Ishikawa (cell line): ENCODE data around the gene TSPYL4.

ENCODE experiments used
- CEBPB ChIP-seq: IDR thresholded peaks from 2 replicates; pipeline ENCODE4 v1.6.1; 2012
- CREB1 ChIP-seq: IDR thresholded peaks from 2 replicates; pipeline ENCODE4 v1.6.1; 2012; ENCODE audit warnings: low read depth
- EGR1 ChIP-seq: IDR thresholded peaks from 2 replicates; pipeline ENCODE4 v1.6.1; 2012
- FOXM1 ChIP-seq: IDR thresholded peaks from 2 replicates; pipeline ENCODE4 v1.6.1; 2012; ENCODE audit warnings: low read depth, borderline replicate concordance
- NFIC ChIP-seq: IDR thresholded peaks from 2 replicates; pipeline ENCODE4 v1.6.1; 2012
- RAD21 ChIP-seq: IDR thresholded peaks from 2 replicates; pipeline ENCODE4 v1.6.1; 2012; ENCODE audit warnings: low read depth
- TAF1 ChIP-seq: IDR thresholded peaks from 2 replicates; pipeline ENCODE4 v1.6.1; 2012; ENCODE audit warnings: low read depth, mild to moderate bottlenecking
- TCF12 ChIP-seq: IDR thresholded peaks from 2 replicates; pipeline ENCODE4 v1.6.1; 2012; ENCODE audit warnings: low read depth
- TEAD4 ChIP-seq: IDR thresholded peaks from 2 replicates; pipeline ENCODE4 v1.6.1; 2012
- YY1 ChIP-seq: IDR thresholded peaks from 2 replicates; pipeline ENCODE4 v1.6.1; 2012; ENCODE audit warnings: low read depth
- ZBTB7A ChIP-seq: IDR thresholded peaks from 2 replicates; pipeline ENCODE4 v1.6.1; 2012; ENCODE audit warnings: low read depth
- TF ChIP-seq, protein P1 (sequence below): IDR thresholded peaks from 2 replicates; pipeline ENCODE4 v1.6.1; 2012; ENCODE audit warnings: low read depth, mild to moderate bottlenecking
- TF ChIP-seq, protein P2 (sequence below): IDR thresholded peaks from 2 replicates; pipeline ENCODE4 v1.6.1; 2012
- TF ChIP-seq, protein P3 (sequence below): IDR thresholded peaks from 2 replicates; pipeline ENCODE4 v1.6.1; 2012

Gene TSPYL4

DNA sequence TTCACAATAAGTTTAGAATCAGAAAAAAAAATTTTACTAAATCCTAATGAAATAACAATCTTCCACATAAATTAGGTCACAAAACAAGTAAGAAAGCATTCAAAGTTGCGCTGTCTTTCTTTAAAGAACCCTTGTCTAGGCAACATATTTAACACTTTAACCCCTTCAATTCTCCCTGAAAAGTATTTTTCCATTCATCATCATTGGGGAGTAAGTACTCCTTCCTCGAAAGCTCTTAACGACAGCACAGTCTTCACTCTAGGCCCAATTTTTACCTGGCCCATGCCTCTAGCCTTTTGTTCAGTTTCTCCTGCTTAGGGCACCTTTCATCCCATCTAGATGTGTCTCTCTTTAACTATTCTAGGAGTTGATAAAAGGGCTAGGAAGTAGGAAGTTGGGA is 23.2 kb upstream of the TSPYL4 start:
- TF ChIP-seq YY1 (no peak), TCF12 (no peak), EGR1 (no peak), CREB1 (no peak), TAF1 (no peak), FOXM1 (no peak), RAD21 (no peak)
- TF ChIP-seq, protein P1, sequence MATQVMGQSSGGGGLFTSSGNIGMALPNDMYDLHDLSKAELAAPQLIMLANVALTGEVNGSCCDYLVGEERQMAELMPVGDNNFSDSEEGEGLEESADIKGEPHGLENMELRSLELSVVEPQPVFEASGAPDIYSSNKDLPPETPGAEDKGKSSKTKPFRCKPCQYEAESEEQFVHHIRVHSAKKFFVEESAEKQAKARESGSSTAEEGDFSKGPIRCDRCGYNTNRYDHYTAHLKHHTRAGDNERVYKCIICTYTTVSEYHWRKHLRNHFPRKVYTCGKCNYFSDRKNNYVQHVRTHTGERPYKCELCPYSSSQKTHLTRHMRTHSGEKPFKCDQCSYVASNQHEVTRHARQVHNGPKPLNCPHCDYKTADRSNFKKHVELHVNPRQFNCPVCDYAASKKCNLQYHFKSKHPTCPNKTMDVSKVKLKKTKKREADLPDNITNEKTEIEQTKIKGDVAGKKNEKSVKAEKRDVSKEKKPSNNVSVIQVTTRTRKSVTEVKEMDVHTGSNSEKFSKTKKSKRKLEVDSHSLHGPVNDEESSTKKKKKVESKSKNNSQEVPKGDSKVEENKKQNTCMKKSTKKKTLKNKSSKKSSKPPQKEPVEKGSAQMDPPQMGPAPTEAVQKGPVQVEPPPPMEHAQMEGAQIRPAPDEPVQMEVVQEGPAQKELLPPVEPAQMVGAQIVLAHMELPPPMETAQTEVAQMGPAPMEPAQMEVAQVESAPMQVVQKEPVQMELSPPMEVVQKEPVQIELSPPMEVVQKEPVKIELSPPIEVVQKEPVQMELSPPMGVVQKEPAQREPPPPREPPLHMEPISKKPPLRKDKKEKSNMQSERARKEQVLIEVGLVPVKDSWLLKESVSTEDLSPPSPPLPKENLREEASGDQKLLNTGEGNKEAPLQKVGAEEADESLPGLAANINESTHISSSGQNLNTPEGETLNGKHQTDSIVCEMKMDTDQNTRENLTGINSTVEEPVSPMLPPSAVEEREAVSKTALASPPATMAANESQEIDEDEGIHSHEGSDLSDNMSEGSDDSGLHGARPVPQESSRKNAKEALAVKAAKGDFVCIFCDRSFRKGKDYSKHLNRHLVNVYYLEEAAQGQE = no peak
- TF ChIP-seq, protein P2, sequence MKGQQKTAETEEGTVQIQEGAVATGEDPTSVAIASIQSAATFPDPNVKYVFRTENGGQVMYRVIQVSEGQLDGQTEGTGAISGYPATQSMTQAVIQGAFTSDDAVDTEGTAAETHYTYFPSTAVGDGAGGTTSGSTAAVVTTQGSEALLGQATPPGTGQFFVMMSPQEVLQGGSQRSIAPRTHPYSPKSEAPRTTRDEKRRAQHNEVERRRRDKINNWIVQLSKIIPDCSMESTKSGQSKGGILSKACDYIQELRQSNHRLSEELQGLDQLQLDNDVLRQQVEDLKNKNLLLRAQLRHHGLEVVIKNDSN = no peak

DNA sequence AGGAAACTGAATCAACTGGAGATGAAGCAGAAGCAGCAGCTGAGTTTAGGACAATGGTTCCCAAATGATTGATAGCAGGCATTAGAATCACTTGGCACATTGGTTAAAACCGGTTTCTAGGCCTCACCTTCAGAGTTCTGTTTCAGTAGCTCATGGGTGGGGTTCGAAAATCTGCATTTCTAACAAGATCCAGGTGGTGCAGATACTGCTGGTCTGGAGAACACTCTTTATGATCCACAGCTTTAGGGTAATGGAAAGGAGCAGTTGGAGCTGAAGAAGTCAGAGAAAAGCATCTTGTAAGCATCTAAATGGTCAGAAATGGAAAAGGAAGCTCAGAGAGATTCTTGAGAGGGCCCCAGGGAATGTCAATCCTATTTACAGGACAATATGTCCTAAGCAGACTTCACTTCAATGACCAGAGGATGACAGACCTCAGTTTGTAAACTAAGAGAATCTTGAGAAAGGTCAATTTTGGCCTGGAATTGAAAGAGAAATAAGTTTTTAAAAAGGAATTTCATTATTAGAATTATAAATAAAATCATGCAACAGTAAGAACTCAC is 17.4 kb upstream of the TSPYL4 start:
- TF ChIP-seq RAD21 (no peak), FOXM1 (no peak), TCF12 (no peak), CEBPB (no peak), YY1 (no peak), CREB1 (no peak), TEAD4 (no peak)

DNA sequence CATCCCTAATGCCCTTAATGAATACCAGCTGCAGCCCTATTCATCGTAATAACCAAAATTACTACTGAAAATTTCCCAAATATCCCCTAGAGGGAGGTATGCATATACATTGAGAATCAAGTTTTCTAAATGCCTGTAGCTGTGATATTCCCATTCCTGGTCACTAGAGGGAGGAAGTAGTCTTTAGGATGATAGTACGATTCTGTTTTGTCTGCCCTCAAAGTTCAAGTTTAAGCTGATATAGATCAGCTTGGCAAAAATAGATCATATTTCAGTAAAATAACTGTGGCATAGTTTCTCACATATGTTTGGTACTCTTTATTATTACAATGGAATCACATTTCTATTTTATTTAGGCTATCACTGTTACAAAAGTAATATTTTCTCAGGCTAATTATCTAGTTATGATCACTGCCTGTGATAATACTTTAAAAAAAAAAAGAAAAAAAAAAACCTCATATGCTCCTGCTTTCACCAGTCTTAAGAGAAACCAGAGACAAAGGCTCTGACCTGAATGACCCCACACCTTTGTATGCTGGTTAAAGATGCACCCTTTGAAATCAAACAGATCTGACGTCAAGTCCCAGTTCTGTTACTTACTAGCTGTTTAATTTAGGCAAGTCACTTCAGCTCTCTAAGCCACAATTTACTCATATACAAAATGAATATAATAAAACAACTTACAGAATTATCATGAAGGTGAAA is 14.9 kb upstream of the TSPYL4 start:
- peak; percentile 64 for TF ChIP-seq RAD21
- TF ChIP-seq, protein P1 = no peak

DNA sequence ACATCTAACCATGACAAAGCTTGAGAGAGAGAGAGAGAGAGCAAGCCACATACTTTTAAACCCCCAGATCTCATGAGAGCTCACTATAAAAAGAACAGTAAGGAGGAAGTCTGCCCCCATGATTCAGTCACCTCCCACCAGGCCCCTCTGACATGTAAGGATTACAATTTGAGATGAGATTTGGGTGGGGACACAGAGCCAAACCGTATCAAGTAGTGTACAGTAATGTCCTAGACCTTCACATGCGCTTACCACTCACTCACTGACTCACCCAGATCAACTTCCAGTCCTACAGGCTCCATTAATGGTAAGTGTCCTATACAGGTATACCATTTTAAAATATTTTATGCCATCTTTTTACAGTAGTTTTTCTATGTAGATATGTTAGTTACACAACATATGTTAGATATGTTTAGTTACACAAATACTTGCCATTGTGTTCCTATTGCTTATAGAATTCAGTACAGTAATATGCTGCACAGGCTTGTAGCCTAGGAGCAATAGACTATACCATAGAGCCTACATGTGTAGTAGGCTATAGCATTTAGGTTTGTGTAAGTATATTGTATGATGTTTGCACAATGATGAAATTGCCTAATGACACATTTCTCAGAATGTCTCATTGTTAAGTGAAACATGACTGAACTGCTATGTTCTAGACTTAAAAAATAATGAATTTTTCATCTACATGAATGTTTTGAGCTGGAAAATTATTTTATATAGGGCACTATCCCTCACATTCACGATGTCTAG is 14.1 kb upstream of the TSPYL4 start:
- TF ChIP-seq FOXM1 = no peak
- TF ChIP-seq NFIC = no peak
- no peak for TF ChIP-seq TCF12
- TF ChIP-seq CREB1 = no peak
- TF ChIP-seq, protein P2 = no peak
- TF ChIP-seq ZBTB7A = no peak
- TF ChIP-seq EGR1 = no peak
- no peak for TF ChIP-seq YY1
- TF ChIP-seq TEAD4 = no peak
- no peak for TF ChIP-seq RAD21
- TF ChIP-seq, protein P1 = no peak
- TF ChIP-seq, protein P3, sequence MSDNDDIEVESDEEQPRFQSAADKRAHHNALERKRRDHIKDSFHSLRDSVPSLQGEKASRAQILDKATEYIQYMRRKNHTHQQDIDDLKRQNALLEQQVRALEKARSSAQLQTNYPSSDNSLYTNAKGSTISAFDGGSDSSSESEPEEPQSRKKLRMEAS = no peak
- TF ChIP-seq CEBPB = no peak

DNA sequence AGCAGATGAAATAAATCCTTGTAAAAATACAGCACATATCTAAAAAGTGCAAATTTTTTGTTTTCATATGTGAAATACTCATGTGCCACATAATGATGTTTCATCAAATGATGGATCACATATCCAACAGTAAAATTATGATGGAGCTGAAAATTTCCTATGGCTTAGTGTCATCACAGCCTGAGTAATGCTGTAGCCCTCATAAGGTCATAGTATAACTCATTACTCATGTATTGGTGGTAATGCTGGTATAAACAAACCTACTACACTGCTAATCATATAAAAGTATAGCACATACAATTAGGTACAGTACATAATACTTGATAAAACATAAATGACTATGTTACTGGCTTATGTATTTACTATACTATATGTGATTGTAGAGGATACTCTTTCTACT is 12.9 kb upstream of the TSPYL4 start:
- TF ChIP-seq YY1 = no peak
- no peak for TF ChIP-seq FOXM1
- TF ChIP-seq NFIC = no peak
- TF ChIP-seq TAF1 = no peak
